Gastrocnemius medialis (tissue), 4 donors: Measurements from ENCODE around the gene CST9L. TPM values are rescaled to one million over a fixed set of nuclear protein-coding genes. Genes with fewer than 3 reads are reported as not detected.
"Not testable (repeated sequence)": the region's sequence is repeated elsewhere in the genome, so short reads cannot be mapped to it uniquely, and the experiment has no call there.

Source experiments
- ATAC-seq, 2 donors: fragments of 150-250 bp; one replicate each; pipeline ENCODE4 v1.9.1; 2016
- DNase-seq, 2 donors: peaks; one replicate each; pipeline ENCODE4 v3.0.0-alpha.2; 2019
- H3K27ac ChIP-seq, 4 donors: fragments of 200-600 bp; sonication (generic); 1 replicate in 1 of 4; 2 replicates in 3 of 4; pipeline ENCODE4 v1.5.1; 2016 to 2018; ENCODE audit warnings: mild to moderate bottlenecking in 2 of 4, moderate library complexity in 1 of 4
- H3K27me3 ChIP-seq, 3 donors: fragments of 200-600 bp; sonication (generic) in 2 of 3; 1 replicate in 1 of 3; 2 replicates in 2 of 3; pipeline versions ENCODE4 v1.5.1 to v1.6.0; 2016 to 2019; ENCODE audit warnings: mild to moderate bottlenecking in 1 of 3, moderate library complexity in 1 of 3
- H3K36me3 ChIP-seq, 2 donors: fragments of 200-600 bp; sonication (generic) in 1 of 2; one replicate each; pipeline ENCODE4 v1.5.1; 2017 to 2018
- H3K4me1 ChIP-seq, 2 donors: fragments of 200-600 bp; sonication (generic) in 1 of 2; one replicate each; pipeline ENCODE4 v1.5.1; 2016 to 2017; ENCODE audit warnings: mild to moderate bottlenecking in 2 of 2
- H3K4me3 ChIP-seq, 4 donors: fragments of 200-600 bp; sonication (generic) in 3 of 4; 1 replicate in 1 of 4; 2 replicates in 3 of 4; pipeline ENCODE4 v1.5.1; 2016 to 2019; ENCODE audit warnings: mild to moderate bottlenecking in 2 of 4
- H3K9me3 ChIP-seq, 3 donors: fragments of 200-600 bp; sonication (generic) in 2 of 3; 1 replicate in 1 of 3; 2 replicates in 2 of 3; pipeline ENCODE4 v1.5.1; 2016 to 2019
- CTCF ChIP-seq, 5 experiments: fragments of 450-650 bp in 3 of 5; fragments of 200-600 bp in 2 of 5; sonication (generic) in 2 of 5; IDR thresholded peaks in 4 of 5; conservative IDR thresholded peaks in 1 of 5; 1 replicate in 4 of 5; 2 replicates in 1 of 5; pipeline ENCODE4 v1.5.1; 2016 to 2019; ENCODE audit warnings: antibody characterized with exemption in 5 of 5, mild to moderate bottlenecking in 3 of 5, moderate library complexity in 3 of 5
- POLR2A ChIP-seq, 2 donors: fragments of 450-650 bp; IDR thresholded peaks; one replicate each; pipeline ENCODE4 v1.6.1; 2017; ENCODE audit warnings: antibody characterized with exemption in 2 of 2, mild to moderate bottlenecking in 2 of 2, moderate library complexity in 2 of 2
- in situ Hi-C, 4 donors: fragments of 200-750 bp; cut with MboI; loops; one replicate each; pipeline versions ENCODE4 v1.15.0 to v1.8.0; 2017; ENCODE audit warnings: low sequenced_read_pairs in 4 of 4
- intact Hi-C: fragments of 100-400 bp; cut with DNase I; formaldehyde crosslinking; loops from one replicate; pipeline ENCODE4 v1.15.1; 2023; ENCODE audit warnings: low total_unique reads
- total RNA-seq, 4 donors: library from RNA; depleted of rRNA; stranded (reverse); fragments of >200 nt; gene quantifications; one replicate each; pipeline versions ENCODE4 v1.1.0 to v1.2.3, GENCODE V29; 2016

Gene CST9L
- total RNA-seq, 4 donors from 2014 or later: not detected

DNA sequence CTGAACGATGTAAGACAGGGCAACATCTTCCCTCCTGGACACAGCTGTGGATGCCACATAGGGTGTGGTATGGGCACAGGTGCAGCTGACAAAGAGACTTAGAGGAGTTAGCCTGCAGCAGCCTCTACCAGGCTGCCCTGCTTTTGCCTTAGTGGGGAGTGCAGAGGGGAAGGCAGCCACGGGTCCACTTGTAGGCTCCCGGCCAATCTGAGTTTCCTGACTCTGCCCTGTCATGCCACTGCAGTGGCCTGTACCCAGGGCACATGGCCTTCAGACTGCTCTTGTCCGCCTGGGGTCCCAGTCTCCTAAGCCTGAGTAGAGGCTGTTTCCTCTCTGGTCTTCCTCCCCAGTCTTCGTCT, 17.1 kb upstream of the CST9L start:
- ATAC-seq (no peak), DNase-seq (no peak)
- TF ChIP-seq POLR2A (IDR thresholded peaks at IDR 0.05) (no peak), CTCF (IDR thresholded peaks at IDR 0.05 in 4 of 5, conservative IDR thresholded peaks at IDR 0.05 in 1 of 5) (no peak)
- Histone ChIP-seq H3K9me3 (no peaks in the 10 kb centered on the region), H3K36me3 (no peaks in the 10 kb centered on the region), H3K27ac (no peak overlapping the region), H3K4me1 (no peaks in the 10 kb centered on the region), H3K4me3 (no peak overlapping the region), H3K27me3 (no peaks in the 10 kb centered on the region)
- in situ Hi-C loops (no loop called here), intact Hi-C loops (no loop called here)

DNA sequence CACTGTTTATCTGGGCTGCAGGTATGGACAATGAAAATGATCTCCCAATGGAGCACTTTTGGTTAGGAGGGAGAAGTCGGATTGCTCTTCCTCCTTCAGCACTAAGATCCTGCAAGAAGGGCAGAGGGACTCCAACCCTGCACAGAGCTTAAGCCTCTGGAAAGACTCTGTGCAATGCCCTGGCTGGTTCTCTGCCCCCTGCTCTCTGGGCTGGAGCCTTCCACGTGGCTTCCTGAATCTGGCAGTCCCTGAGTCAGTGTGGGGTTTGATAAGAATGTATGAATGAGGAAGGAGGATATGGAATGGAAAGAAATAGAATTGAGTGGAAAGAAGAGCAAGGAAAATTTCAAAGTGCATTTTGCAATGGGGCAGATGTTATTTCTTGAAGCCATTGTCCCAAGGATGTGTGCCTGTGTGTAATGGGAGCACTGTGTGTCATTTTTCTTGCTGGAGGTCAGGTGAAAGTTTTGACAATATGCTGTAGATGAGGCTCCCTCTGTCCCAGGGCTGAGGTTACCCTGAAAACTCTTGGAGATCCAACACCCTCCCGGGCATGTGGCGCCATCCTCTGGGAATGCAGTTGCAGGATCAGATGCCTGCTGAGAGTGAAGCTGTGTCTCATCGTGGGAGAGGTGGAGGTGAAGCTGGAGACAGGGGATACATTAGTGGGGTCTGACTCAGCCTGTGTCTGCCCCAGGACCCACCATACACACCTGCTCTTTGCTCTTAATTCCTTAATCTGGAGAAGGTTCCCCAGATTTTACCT, 16.3 kb upstream of the CST9L start:
- no peaks in the 10 kb centered on the region for H3K4me1 ChIP-seq
- no peaks in the 10 kb centered on the region for H3K27me3 ChIP-seq
- TF ChIP-seq POLR2A (IDR thresholded peaks at IDR 0.05) (no peak), CTCF (IDR thresholded peaks at IDR 0.05 in 4 of 5, conservative IDR thresholded peaks at IDR 0.05 in 1 of 5) (no peak)
- DNase-seq (no peak), ATAC-seq (no peak)
- no peak overlapping the region for H3K4me3 ChIP-seq
- no peaks in the 10 kb centered on the region for H3K9me3 ChIP-seq
- no peaks in the 10 kb centered on the region for H3K36me3 ChIP-seq
- intact Hi-C loops: no loop called here
- no peak overlapping the region for H3K27ac ChIP-seq
- in situ Hi-C loops: no loop called here

- Histone ChIP-seq H3K36me3 (no peaks in the 10 kb centered on the region), H3K9me3 (no peaks in the 10 kb centered on the region), H3K4me3 (no peak overlapping the region), H3K27ac (no peak overlapping the region), H3K27me3 (no peaks in the 10 kb centered on the region), H3K4me1 (no peaks in the 10 kb centered on the region)
- in situ Hi-C loops (no loop called here), intact Hi-C loops (no loop called here)
- ATAC-seq (no peak), DNase-seq (no peak)
- TF ChIP-seq POLR2A (IDR thresholded peaks at IDR 0.05) (no peak), CTCF (IDR thresholded peaks at IDR 0.05 in 4 of 5, conservative IDR thresholded peaks at IDR 0.05 in 1 of 5) (no peak)
Measured at GRCh38 chr20:23583526-23583925, 15.2 kb upstream of the CST9L start.

DNA sequence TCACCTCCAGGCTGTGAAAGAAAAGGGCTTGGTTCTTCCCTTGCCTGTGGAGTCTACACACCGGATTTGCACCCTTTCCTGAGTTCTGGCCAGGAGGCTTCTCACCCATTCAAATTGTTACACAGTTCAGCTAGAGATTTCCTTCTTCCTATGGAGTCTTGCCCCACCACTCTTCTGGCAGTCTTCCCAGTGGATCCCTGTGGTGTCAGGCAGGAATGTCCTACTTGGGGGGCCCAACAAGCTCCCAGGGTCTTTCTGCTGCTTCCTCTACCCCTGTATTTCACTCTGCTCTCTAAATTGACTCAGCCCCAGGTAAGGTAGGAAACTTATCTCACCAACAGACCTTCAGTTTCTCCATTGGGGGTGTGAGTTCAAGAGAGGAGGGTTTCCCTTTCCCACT, 14.0 kb upstream of the CST9L start:
- no peak for DNase-seq
- intact Hi-C loops (no loop called here), in situ Hi-C loops (no loop called here)
- TF ChIP-seq CTCF (IDR thresholded peaks at IDR 0.05 in 4 of 5, conservative IDR thresholded peaks at IDR 0.05 in 1 of 5) (no peak), POLR2A (IDR thresholded peaks at IDR 0.05) (no peak)
- H3K36me3 ChIP-seq: no peaks in the 10 kb centered on the region
- no peaks in the 10 kb centered on the region for H3K4me1 ChIP-seq
- H3K4me3 ChIP-seq: no peak overlapping the region
- no peaks in the 10 kb centered on the region for H3K27me3 ChIP-seq
- no peaks in the 10 kb centered on the region for H3K9me3 ChIP-seq
- ATAC-seq: no peak
- no peak overlapping the region for H3K27ac ChIP-seq

- H3K27ac ChIP-seq, H3K4me3 ChIP-seq, DNase-seq, H3K36me3 ChIP-seq, H3K27me3 ChIP-seq, H3K4me1 ChIP-seq, intact Hi-C loops, ATAC-seq, H3K9me3 ChIP-seq, in situ Hi-C loops: not testable (repeated sequence)
Measured at GRCh38 chr20:23581833-23582232, 13.5 kb upstream of the CST9L start.
